Measurements from ENCODE around the gene ADGRL3.
"Not testable (repeated sequence)": the region's sequence is repeated elsewhere in the genome, so short reads cannot be mapped to it uniquely, and the experiment has no call there.

The ADGRL3 gene

DNA sequence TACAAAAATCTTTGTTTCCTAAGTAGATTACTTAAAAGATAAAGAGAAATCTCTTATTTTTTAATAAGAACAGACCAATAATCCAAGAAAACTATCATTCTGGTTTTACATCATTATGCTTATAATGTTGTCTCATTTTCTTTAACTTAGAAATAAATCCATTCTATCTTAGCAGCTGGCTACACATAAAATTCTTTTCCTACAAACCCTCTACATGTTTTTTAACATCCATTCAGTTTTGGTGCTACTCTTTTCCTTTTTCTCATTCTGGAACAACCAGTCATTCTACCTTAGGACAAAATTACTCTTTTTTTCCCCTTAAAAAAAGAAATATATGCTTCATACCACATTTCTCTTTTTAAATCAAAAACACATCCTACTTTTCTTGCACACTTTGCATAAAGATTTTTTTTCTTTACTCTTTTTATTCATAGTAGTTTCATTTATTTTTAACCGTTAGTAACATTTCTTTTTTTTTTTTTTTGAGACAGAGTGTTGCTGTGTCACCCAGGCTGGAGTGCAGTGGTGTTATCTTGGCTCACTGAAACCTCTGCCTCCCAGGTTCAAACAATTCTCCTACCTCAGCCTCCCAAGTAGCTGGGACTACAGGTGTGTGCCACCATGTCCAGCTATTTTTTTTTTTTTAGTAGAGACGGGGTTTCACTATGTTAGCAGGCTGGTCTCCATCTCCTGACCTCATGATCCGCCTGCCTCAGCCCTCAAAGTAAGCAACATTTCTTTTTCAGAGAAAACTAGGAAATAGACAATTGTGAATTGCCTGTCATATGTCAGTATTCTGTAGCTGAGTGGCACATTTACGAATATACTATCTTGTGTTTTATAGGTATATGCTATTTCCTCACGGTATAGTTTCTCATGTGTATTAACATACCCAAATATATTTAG lies 562.8 kb downstream of the ADGRL3 start:
- no peak overlapping the region for H3K4me2 ChIP-seq
- H3K4me1 ChIP-seq = no peaks in the 10 kb centered on the region
- no peak overlapping the region for H3K9ac ChIP-seq
- no peaks in the 10 kb centered on the region for H3K9me3 ChIP-seq
- H3K4me3 ChIP-seq = no peak overlapping the region
- H3K27ac ChIP-seq = no peak overlapping the region
- no peaks in the 10 kb centered on the region for H4K20me1 ChIP-seq
- TF ChIP-seq Cebpa-rat (IDR thresholded peaks at IDR 0.05) = no peak
- no peaks in the 10 kb centered on the region for H3K27me3 ChIP-seq
- H3K36me3 ChIP-seq = no peaks in the 10 kb centered on the region

DNA sequence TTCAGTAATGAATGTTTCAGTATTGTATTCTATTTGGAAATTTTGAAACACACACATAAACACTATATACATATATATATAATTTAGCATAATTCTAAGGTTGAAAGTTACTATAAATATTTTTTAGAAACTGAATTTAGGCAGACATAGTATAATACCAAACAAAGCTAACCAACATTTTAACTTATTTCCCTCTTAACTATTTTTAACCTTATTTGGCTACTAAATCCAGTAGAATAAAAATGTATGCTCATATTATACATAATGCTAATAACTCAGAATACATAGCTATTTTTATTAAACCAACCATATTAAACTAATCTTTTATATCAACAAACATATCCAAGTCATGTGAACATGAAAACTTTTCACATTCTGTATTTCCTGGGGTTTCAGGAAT lies 563.6 kb downstream of the ADGRL3 start:
- TF ChIP-seq Cebpa-rat (IDR thresholded peaks at IDR 0.05) = no peak
- Histone ChIP-seq H3K9ac (no peak overlapping the region), H3K4me1 (no peaks in the 10 kb centered on the region), H3K27me3 (no peaks in the 10 kb centered on the region), H3K27ac (no peak overlapping the region), H3K4me2 (no peak overlapping the region), H3K9me3 (no peaks in the 10 kb centered on the region), H3K4me3 (no peak overlapping the region), H3K36me3 (no peaks in the 10 kb centered on the region), H4K20me1 (no peaks in the 10 kb centered on the region)

DNA sequence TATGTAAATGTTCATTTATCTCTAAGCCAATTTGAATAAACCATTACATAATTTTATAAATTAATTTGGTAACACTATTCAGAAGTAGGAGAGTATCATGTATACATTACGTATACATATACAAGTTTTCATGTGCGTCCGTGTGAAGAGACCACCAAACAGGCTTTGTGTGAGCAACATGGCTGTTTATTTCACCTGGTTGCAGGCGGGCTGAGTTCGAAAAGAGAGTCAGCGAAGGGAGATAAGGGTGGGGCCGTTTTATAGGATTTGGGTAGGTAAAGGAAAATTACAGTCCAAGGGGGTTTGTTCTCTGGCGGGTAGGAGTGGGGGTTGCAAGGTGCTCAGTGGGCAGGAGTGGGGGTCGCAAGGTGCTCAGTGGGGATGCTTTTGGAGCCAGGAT lies 564.0 kb downstream of the ADGRL3 start:
- not testable (repeated sequence) for H3K4me2 ChIP-seq, H3K4me1 ChIP-seq, H3K9ac ChIP-seq, H3K27me3 ChIP-seq, H3K36me3 ChIP-seq, H3K4me3 ChIP-seq, H4K20me1 ChIP-seq, H3K9me3 ChIP-seq, H3K27ac ChIP-seq

DNA sequence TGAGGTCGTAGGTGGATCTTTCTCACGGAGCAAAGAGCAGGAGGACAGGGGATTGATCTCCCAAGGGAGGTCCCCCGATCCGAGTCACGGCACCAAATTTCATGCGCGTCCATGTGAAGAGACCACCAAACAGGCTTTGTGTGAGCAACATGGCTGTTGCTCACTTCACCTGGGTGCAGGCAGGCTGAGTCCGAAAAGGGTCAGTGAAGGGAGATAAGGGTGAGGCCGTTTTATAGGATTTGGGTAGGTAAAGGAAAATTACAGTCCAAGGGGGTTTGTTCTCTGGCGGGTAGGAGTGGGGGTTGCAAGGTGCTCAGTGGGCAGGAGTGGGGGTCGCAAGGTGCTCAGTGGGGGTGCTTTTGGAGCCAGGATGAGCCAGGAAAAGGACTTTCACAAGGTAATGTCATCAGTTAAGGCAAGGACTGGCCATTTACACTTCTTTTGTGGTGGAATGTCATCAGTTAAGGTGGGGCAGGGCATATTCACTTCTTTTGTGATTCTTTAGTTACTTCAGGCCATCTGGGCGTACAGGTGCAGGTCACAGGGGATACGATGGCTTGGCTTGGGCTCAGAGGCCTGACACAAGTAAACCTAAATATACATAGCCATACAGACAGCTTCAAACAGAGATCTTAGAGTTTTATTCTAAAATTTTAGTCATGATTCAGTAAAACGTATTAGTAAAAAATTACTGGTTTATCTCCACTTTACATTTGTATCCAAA lies 569.5 kb downstream of the ADGRL3 start:
- H3K9me3 ChIP-seq, H3K4me2 ChIP-seq, H3K4me1 ChIP-seq, H3K9ac ChIP-seq, H3K4me3 ChIP-seq, H4K20me1 ChIP-seq, H3K27me3 ChIP-seq, H3K27ac ChIP-seq, H3K36me3 ChIP-seq: not testable (repeated sequence)

DNA sequence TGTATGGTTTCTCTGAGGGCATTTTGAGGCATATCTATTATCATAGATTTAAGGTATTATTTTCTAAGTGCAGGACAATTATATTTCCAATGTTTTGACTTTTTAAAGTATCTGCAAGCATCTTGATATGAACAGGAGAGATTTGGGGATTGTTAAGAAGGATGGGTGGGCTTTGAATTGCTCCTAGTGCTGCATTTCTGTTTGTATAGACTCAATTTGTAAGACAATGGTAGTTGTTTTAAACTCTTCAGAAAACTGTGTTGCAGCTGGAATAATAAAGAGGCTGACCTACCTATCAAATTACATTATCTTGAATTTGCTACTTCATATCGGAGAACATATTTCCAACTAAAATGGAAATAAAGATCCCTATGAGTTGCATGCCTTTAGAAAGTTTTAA lies 570.3 kb downstream of the ADGRL3 start:
- H3K4me1 ChIP-seq = no peaks in the 10 kb centered on the region; the same call in 1 of the 2 replicates
- H3K36me3 ChIP-seq = no peaks in the 10 kb centered on the region
- no peak overlapping the region for H3K9ac ChIP-seq
- no peaks in the 10 kb centered on the region for H3K9me3 ChIP-seq
- H3K27me3 ChIP-seq = no peaks in the 10 kb centered on the region
- no peak for TF ChIP-seq Cebpa-rat (IDR thresholded peaks at IDR 0.05)
- H3K27ac ChIP-seq = no peak overlapping the region
- no peak overlapping the region for H3K4me2 ChIP-seq
- no peak overlapping the region for H3K4me3 ChIP-seq
- H4K20me1 ChIP-seq = no peaks in the 10 kb centered on the region

DNA sequence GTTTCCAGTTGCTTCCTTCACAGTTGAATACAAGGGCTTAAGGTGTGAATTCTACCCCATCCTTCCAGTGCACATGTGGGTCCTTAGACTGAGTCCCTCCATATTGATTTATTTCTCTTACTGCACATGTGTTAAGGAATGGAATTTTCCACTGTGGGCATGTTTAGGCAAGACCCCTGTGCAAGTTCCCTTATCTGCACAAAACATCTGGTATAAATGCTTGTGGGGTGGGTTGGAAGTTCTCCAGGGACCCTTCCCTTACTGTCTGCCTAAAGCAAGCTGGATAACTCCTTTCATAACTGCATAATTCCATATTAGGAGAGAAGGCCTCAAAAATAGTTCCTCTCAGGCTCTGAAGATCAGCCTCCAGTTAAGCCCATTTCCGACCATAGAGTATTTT lies 570.9 kb downstream of the ADGRL3 start:
- no peaks in the 10 kb centered on the region for H3K27me3 ChIP-seq
- H3K36me3 ChIP-seq = no peaks in the 10 kb centered on the region
- TF ChIP-seq Cebpa-rat (IDR thresholded peaks at IDR 0.05) = no peak
- H3K4me3 ChIP-seq = no peak overlapping the region
- no peaks in the 10 kb centered on the region for H3K9me3 ChIP-seq
- no peak overlapping the region for H3K4me2 ChIP-seq
- no peaks in the 10 kb centered on the region; the same call in 1 of the 2 replicates for H3K4me1 ChIP-seq
- H4K20me1 ChIP-seq = no peaks in the 10 kb centered on the region
- no peak overlapping the region for H3K9ac ChIP-seq
- no peak overlapping the region for H3K27ac ChIP-seq

DNA sequence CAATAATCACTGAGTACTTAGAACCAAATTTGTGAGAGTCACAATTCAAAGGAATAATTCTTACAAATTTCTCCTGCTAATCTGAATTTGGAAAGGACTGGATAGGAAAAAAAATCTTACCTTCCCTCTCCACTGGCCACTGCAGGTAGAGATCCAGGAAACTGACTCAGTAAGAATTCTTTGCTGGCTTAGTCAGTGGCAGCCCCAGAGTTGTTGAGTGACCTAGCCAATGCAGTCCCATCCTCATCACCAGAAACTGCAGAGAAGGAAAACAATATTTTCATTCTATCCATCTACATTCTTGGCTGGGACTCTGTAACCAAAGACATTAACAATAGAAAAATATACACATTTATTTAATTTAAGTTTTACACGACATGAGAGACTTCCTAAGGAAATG lies 572.0 kb downstream of the ADGRL3 start:
- Histone ChIP-seq H3K4me3 (no peak overlapping the region), H4K20me1 (no peaks in the 10 kb centered on the region), H3K4me2 (no peak overlapping the region), H3K9me3 (no peaks in the 10 kb centered on the region), H3K27me3 (no peaks in the 10 kb centered on the region), H3K36me3 (no peaks in the 10 kb centered on the region), H3K9ac (no peak overlapping the region), H3K27ac (no peak overlapping the region), H3K4me1 (no peaks in the 10 kb centered on the region; the same call in 1 of the 2 replicates)
- TF ChIP-seq Cebpa-rat (IDR thresholded peaks at IDR 0.05) = no peak

DNA sequence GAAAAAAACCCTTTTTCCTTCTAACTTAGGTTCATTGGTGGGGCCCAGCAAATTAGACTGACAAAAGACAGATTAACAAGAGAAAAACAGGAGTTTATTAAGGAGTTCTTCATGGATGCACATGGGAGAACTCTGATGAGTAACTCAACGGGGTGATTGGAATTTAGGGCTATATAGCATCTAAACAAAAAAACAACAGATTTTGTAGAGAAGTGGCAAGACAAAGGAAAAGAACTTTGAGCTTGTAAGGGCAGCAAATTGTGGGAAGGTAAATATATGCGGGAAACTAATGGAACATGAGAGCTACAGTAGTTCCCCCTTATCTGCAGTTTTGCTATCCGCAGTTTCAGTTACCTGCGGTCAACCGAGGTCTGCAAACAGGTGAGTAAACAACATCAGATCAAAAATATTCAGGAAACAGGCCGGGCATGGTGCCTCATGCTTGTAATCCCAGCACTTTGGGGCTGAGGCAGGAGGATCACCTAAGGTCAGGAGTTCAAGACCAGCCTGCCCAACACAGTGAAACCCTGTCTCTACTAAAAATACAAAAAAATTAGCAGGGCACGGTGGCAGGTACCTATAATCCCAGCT lies 573.6 kb downstream of the ADGRL3 start:
- Histone ChIP-seq H3K36me3 (no peaks in the 10 kb centered on the region), H3K27me3 (no peaks in the 10 kb centered on the region), H4K20me1 (no peaks in the 10 kb centered on the region), H3K4me1 (no peaks in the 10 kb centered on the region; the same call in 1 of the 2 replicates), H3K9me3 (no peaks in the 10 kb centered on the region), H3K9ac (no peak overlapping the region), H3K27ac (no peak overlapping the region), H3K4me3 (no peak overlapping the region), H3K4me2 (no peak overlapping the region)
- TF ChIP-seq Cebpa-rat (IDR thresholded peaks at IDR 0.05) = no peak

DNA sequence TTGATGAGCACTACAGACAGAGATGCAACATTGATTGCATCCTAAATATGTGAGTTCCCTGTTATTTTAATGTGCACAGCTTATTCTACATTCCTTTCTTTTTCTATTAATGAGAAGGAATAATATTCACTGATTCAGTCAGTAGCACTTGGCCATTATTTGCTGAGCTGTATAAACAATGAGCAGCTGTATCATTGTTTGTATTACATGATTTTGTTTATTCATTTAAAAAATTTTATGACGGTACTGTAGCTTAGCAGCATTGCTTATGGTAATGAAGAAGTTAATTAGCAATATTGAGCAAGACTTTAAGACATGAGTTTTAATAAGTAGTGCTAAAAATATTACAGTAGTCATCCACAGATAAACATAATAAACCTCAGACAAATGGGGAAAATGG lies 582.0 kb downstream of the ADGRL3 start:
- Histone ChIP-seq H3K4me1 (no peaks in the 10 kb centered on the region), H4K20me1 (no peaks in the 10 kb centered on the region), H3K4me3 (no peak overlapping the region), H3K4me2 (no peak overlapping the region), H3K27me3 (no peaks in the 10 kb centered on the region), H3K9ac (no peak overlapping the region), H3K27ac (no peak overlapping the region), H3K36me3 (no peaks in the 10 kb centered on the region), H3K9me3 (no peaks in the 10 kb centered on the region)
- TF ChIP-seq Cebpa-rat (IDR thresholded peaks at IDR 0.05) = no peak

DNA sequence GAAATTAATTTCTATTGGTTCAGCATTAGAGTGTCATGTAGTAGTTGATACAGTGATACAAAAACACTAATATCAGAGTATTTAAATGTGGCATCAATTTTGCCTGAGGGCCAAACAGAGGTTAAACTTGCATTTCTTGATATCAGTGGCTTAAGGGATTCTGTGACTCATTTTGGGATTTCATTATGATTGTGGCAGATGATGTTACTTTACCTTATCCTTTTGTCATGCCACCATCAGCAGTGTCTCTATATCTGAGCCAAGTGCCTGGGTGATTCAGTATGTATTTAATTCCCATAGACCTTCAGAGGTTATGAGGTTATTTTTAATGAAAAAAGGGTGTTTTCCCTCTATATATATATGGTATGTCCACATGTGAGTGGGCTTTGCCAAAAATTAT lies 582.9 kb downstream of the ADGRL3 start:
- Histone ChIP-seq H4K20me1 (no peaks in the 10 kb centered on the region), H3K9ac (no peak overlapping the region), H3K4me2 (no peak overlapping the region), H3K27ac (no peak overlapping the region), H3K4me3 (no peak overlapping the region), H3K9me3 (no peaks in the 10 kb centered on the region), H3K36me3 (no peaks in the 10 kb centered on the region), H3K27me3 (no peaks in the 10 kb centered on the region), H3K4me1 (no peaks in the 10 kb centered on the region)
- no peak for TF ChIP-seq Cebpa-rat (IDR thresholded peaks at IDR 0.05)

Data from BLaER1 (cell line).